Ureter (tissue), 1 donor: Measurements from ENCODE around the gene PRCD. TPM values are rescaled to one million over a fixed set of nuclear protein-coding genes. Genes with fewer than 3 reads are reported as not detected.
A peak's percentile ranks its signal among the peaks of the same experiment; 100 is the strongest.

ENCODE experiments used
- DNase-seq: peaks from one replicate; pipeline ENCODE4 v3.0.0-alpha.2; 2020; ENCODE audit warnings: low spot score
- total RNA-seq: library from RNA; stranded (reverse); gene quantifications from one replicate; pipeline ENCODE4 v1.2.4, GENCODE V29; 2023
- donor health status: DM: yes; HTN: yes; CAD: no.

PRCD gene
- total RNA-seq, 1 donor from 2014 or later: 11.5 TPM

DNA sequence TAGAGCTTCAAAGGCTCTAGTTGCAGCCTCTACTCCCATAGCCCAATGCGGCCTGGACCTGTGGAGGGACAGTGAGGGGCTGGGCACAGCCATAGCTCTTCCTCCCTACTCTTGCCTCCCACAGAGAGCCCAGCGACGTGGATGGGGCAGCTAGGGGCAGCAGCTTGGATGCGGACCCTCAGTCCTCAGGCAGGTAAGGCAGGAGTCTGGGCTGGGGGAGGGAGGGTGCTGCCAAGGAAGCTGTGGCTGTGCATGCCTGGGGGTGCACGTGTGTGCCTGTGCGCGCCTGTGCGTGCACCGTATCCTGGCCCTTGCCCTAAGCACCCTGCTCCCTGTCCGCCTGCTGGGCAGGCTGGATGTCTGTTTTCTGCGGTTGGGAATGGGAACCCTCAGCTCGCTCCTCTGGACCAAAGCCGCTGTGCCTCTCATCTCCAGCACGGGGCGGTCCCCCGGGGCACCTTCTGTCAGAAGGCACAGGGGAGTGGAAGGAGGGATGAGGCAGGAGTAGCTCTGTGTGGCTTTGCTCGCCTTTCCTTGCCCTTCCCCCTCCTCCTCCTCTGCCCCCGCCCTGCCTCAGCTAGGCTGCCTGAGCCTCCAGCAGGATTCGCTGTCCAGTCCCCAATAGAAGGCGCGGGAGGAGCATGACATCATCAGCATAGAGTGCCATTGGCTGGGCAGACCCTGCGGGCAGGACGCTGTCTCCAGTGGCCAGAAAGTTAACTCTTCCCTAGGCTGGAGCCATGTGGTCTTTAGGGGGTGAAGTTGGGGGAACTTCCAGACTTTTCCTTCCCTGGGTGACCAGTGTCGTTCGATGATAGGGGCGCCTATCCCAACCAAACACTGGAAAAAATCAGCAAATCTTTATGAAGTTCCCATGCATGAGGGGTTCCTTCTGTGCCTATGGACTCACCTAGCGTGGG, 797 bp downstream of the PRCD start:
- peak; percentile 94 for DNase-seq

GRCh38 chr17:76541739-76542454, 2.1 kb downstream of the PRCD start:
- DNase-seq: no peak

GRCh38 chr17:76542566-76542971, 2.7 kb downstream of the PRCD start:
- no peak for DNase-seq

DNA sequence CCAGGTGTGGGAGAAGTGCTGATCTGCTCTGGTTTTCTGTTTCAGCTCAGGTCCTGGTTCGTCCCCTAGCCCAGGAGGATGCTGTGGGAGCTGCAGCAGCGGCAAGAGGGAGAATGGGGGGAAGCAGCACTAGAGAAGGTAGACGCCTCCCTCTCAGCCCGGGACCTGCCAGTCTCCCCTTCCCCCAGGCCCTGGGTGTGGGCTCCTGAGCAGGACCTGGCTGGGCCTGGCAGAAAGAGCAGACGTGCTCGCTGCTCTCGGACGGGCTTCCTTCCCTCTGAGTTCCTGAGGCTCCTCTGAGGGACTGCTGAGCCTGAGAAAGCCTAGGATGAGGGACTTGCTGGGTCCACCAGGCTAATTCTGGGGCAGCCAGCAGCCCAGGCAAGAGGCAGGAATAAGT, 3.1 kb downstream of the PRCD start:
- DNase-seq: no peak

- no peak for DNase-seq
Measured at GRCh38 chr17:76543482-76543825, 3.6 kb downstream of the PRCD start.

- DNase-seq: no peak
Measured at GRCh38 chr17:76543826-76544545, 4.1 kb downstream of the PRCD start.

DNA sequence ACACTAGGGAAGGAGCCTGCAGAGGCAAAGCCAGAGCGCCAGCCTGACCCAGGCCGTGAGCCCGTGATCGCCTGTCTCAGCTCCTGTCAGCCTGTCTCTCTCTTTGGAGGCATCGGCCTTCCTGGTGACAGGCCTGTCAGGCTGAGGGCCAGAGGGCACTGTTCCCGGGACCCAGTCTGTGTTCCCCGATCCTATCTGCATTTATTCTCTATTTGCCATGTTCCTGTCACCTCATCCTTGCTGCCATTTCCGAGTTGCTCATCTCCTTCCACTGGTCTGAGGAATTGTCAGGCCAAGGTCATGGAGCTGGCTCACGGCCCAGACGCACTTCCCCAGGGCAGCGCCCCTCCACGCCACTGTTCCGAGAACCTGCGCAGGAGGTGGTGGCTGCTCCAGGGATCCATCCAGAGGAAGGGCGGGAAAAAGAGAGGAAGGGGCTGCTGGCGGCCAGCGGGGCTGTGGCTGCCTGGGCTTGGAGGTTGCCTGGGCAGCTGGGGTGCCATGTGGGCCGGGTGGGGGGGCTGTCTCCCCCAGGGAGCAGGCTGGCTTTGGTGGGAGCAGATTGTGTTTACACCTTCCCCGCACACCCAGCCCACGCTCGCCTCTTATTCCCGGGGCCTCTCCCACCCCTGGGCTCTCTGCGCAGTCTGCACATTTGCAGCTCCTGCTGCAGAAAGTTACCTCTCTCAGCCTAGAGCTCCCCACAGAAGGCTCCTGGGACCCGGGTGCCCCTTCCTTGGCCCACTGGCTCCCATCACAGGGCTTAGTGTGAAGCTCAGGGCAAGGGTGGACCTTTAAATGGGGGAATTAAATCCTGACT, 4.9 kb downstream of the PRCD start:
- DNase-seq: no peak

- DNase-seq: no peak
Measured at GRCh38 chr17:76545918-76546555, 6.2 kb downstream of the PRCD start.

- no peak for DNase-seq
Measured at GRCh38 chr17:76546556-76547182, 6.8 kb downstream of the PRCD start.

- no peak for DNase-seq
Measured at GRCh38 chr17:76547183-76547641, 7.4 kb downstream of the PRCD start.

- no peak for DNase-seq
Measured at GRCh38 chr17:76547642-76548202, 7.9 kb downstream of the PRCD start.

- DNase-seq: no peak
Measured at GRCh38 chr17:76548378-76549214, 8.8 kb downstream of the PRCD start.

DNA sequence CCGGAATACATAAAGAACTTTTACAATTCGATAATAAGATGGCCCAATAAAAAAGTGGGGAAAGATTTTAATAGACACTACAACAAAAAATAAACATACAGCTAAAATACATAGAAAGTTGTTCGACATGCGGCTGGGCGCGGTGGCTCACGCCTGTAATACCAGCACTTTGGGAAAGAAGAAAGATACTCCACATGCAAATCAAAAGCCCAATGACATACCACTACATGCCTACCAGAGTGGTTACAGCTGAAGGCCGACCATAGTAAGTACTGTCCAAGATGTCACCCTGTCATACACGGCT, 9.3 kb downstream of the PRCD start:
- DNase-seq: no peak

DNA sequence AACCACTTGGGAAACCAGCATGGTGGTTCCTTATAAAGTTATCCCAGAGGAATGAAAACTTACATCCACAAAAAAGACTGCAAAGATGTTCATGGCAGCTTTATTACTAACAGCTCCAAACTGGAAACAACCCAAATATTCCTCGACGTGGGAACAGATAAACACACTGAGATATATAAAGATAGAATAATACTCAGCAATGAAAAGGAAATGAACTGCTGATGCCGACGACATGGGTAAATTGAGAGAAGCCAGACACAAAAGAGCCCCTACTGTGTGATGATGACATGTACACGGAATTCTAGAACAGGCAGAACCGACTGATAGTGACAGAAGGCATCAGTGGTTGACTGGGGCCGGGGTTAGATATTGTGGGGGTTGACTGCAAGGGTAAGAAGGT, 9.7 kb downstream of the PRCD start:
- DNase-seq: no peak

DNA sequence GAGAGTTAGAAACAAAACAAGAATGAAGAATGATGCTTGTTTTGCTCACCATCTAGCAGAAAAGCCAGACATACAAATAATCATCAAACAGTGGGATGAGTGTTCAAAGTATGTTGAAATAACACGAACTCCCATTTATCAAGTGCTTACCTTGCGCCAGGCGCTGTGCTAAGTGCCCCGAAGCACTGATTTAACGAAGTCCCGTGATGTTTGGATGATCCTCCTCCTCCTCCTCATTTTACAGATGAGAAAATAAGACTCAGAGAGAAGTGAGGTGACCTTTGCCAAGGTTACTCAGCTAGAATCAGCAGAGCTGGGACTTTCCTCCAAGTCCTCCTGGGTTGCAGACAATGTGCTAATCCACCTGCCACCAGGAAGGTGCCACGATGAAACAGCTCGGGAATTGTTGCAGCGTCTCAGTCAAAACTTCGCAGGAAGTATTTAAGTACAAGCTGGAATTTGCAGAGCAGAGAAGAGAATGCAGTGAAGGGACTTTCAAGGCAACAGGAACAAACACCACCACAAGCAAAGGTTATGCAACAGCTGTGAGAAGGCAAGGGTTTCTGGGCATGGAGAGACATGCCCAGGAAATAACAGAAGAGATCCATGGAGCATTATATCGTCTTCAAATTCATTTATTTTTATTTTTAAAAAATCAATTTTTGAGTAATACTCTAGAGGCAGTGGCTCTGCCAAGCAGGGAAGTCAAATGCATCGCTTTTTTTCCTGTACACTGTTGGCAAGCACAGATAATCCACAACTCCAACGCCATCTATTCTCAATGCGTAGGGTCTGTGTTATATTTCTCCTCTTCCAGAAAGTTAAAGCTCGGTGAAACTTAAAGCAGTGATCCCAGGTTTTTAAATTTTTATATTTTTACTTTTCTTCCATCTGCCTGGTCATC, 11.1 kb downstream of the PRCD start:
- no peak for DNase-seq

DNA sequence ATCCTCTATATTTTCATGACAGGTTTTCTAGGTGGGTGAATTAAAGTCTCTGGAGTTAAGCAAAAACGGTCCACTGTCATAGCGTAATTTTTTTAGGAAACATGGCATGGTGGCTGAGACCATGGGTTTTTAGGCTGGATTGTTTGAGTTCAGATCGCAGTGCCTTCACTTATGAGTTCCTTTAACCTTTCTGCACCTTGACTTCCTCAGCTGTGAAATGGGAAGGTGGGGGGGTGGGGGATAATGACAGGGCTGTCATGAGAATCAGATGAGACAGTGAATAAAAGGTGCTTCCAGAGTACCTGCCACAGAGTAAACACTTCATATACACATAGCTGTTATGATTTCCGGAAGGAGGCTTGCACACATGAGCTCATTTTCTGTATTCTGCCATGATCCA, 11.8 kb downstream of the PRCD start:
- no peak for DNase-seq

GRCh38 chr17:76553178-76553908, 13.5 kb downstream of the PRCD start:
- DNase-seq: no peak

DNA sequence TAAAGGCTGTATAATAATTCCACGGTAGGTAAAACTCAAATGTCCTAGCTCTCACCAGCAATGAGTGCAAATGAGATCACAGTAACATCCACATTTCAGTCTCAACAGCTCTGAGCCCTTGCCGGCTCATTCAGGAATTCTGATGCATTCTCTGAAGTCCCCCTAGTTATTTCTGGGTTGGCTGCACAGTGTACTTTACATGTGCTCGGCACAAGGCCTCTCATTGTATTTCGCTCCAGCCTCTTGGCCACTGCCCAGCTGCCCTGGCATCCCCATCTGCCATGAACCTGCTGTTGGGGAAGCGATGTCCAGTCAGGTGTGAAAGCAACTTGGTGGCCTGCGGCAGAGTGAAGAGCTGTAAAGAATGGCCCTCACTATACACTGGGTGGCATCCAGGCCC, 14.3 kb downstream of the PRCD start:
- DNase-seq: no peak
